Neuronal stem cell (in vitro differentiated cells): ENCODE results near the gene NR3C2.

ENCODE experiments used
- DNase-seq: peaks from one replicate; pipeline ENCODE4 v3.0.0-alpha.2; 2013; ENCODE audit warnings: low spot score
- H2AFZ ChIP-seq: one replicate; pipeline ENCODE4 v1.6.1; 2013; ENCODE audit warnings: mild to moderate bottlenecking, low read length, inconsistent platforms
- H2AK5ac ChIP-seq: 2 replicates; pipeline ENCODE4 v1.6.1; 2013; ENCODE audit warnings: low read depth, mild to moderate bottlenecking, inconsistent platforms, low read length, moderate library complexity, mixed read lengths
- H2BK120ac ChIP-seq: 2 replicates; pipeline ENCODE4 v1.6.1; 2013; ENCODE audit warnings: low read depth, mild to moderate bottlenecking, inconsistent platforms, low read length, moderate library complexity, mixed read lengths
- H2BK12ac ChIP-seq: one replicate; pipeline ENCODE4 v1.6.1; 2013; ENCODE audit warnings: low read length, inconsistent platforms
- H2BK15ac ChIP-seq: 2 replicates; pipeline ENCODE4 v1.6.1; 2013; ENCODE audit warnings: mild to moderate bottlenecking, low read length, inconsistent platforms, mixed read lengths
- H2BK5ac ChIP-seq: one replicate; pipeline ENCODE4 v1.6.1; 2013; ENCODE audit warnings: inconsistent platforms, mild to moderate bottlenecking, low read length, moderate library complexity
- H3K14ac ChIP-seq: one replicate; pipeline ENCODE4 v1.6.1; 2013; ENCODE audit warnings: low read length, inconsistent platforms
- H3K18ac ChIP-seq: 2 replicates; pipeline ENCODE4 v1.6.1; 2013; ENCODE audit warnings: low read length, inconsistent platforms
- H3K23ac ChIP-seq: 2 replicates; pipeline ENCODE4 v1.6.1; 2013; ENCODE audit warnings: low read depth, mild to moderate bottlenecking, mixed read lengths, low read length, inconsistent platforms; ENCODE audit not compliant: poor library complexity
- H3K27ac ChIP-seq: replicated peaks from 3 replicates; pipeline ENCODE4 v1.5.1; 2013; ENCODE audit warnings: low read length, inconsistent platforms
- H3K27me3 ChIP-seq, 3 experiments: 2 replicates each; pipeline ENCODE4 v1.6.1; 2013; ENCODE audit warnings: low read length in 3 of 3, mild to moderate bottlenecking in 2 of 3, inconsistent platforms in 1 of 3, low read depth in 1 of 3, mixed read lengths in 1 of 3, moderate library complexity in 1 of 3; ENCODE audit not compliant: control insufficient read depth in 3 of 3, insufficient read depth in 3 of 3
- H3K36me3 ChIP-seq, 2 donors: replicated peaks in 1 of 2; 2 replicates each; pipeline ENCODE4 v1.6.1; 2013; ENCODE audit warnings: low read length in 2 of 2; ENCODE audit not compliant: control insufficient read depth in 2 of 2, insufficient read depth in 2 of 2
- H3K4ac ChIP-seq: 2 replicates; pipeline ENCODE4 v1.6.1; 2013; ENCODE audit warnings: inconsistent platforms, mild to moderate bottlenecking, low read length, moderate library complexity
- H3K4me1 ChIP-seq, 2 donors: 1 replicate in 1 of 2; 2 replicates in 1 of 2; pipeline ENCODE4 v1.6.1; 2013; ENCODE audit warnings: low read length in 2 of 2, low read depth in 1 of 2; ENCODE audit not compliant: control insufficient read depth in 2 of 2, insufficient read depth in 1 of 2
- H3K4me2 ChIP-seq: one replicate; pipeline ENCODE4 v1.6.1; 2013; ENCODE audit warnings: mild to moderate bottlenecking, low read length, inconsistent platforms; ENCODE audit not compliant: insufficient read depth, poor library complexity, severe bottlenecking
- H3K4me3 ChIP-seq, 2 donors: 2 replicates each; pipeline ENCODE4 v1.5.1; 2013; ENCODE audit warnings: low read length in 2 of 2, mild to moderate bottlenecking in 2 of 2, inconsistent platforms in 1 of 2, moderate library complexity in 1 of 2
- H3K79me1 ChIP-seq: one replicate; pipeline ENCODE4 v1.6.1; 2013; ENCODE audit warnings: low read depth, mild to moderate bottlenecking, inconsistent platforms, low read length, moderate library complexity
- H3K9ac ChIP-seq: one replicate; pipeline ENCODE4 v1.6.1; 2013; ENCODE audit warnings: mild to moderate bottlenecking, low read depth, low read length, inconsistent platforms; ENCODE audit not compliant: poor library complexity
- H3K9me3 ChIP-seq, 2 donors: replicated peaks in 1 of 2; 2 replicates each; pipeline versions ENCODE3 to v1.6.1; 2013; ENCODE audit warnings: low read length in 2 of 2, mild to moderate bottlenecking in 2 of 2, inconsistent platforms in 1 of 2, low read depth in 1 of 2, mixed read lengths in 1 of 2, moderate library complexity in 1 of 2; ENCODE audit not compliant: control insufficient read depth in 2 of 2, insufficient read depth in 1 of 2
- H4K8ac ChIP-seq: one replicate; pipeline ENCODE4 v1.6.1; 2013; ENCODE audit warnings: low read depth, mild to moderate bottlenecking, inconsistent platforms, low read length, moderate library complexity
- H4K91ac ChIP-seq: one replicate; pipeline ENCODE4 v1.6.1; 2013; ENCODE audit warnings: low read length, low read depth, mild to moderate bottlenecking, inconsistent platforms; ENCODE audit not compliant: poor library complexity
- WGBS, 2 donors: extraction: QIAGEN DNeasy Blood & Tissue Kit; methylation state at CpG; one replicate each; pipeline ENCODE4 v1.1.7; 2013; ENCODE audit warnings: missing lambda C conversion rate in 2 of 2, mixed read lengths in 1 of 2; ENCODE audit not compliant: insufficient read length in 2 of 2, insufficient replicate concordance in 1 of 2; ENCODE audit errors: extremely low coverage in 2 of 2; 5-methylcytosine and 5-hydroxymethylcytosine counted together

The NR3C2 gene

DNA sequence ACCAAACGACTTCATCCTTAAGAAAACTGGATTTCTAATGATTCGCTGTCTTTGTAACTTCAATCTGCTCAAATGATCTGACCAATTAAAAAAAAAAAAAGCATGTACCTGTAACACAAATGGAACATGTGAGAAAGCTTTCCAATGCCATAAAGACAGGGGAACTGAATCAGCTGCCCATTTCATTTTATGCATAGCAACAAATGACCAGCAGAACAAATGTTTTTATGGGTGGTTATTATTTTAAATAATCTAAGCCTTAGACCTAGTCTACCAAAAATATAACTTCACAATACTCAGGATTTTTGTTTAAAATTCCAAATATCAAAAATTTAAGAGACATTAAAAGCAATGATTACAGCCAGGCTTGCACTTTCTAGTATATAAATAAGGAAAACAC lies 145.7 kb downstream of the NR3C2 start:
- Histone ChIP-seq H3K9ac (no peak overlapping the region), H3K79me1 (no peaks in the 10 kb centered on the region), H2AK5ac (no peak overlapping the region), H4K8ac (no peak overlapping the region), H3K9me3 (peaks cover 0 to 10% of the 10 kb centered on the region in 2 donors), H2BK15ac (no peak overlapping the region), H2BK120ac (no peak overlapping the region), H3K4me1 (no peaks in the 10 kb centered on the region), H3K4me2 (no peak overlapping the region), H3K23ac (no peak overlapping the region), H2AFZ (no peak overlapping the region), H4K91ac (no peak overlapping the region), H3K14ac (no peak overlapping the region), H3K4me3 (no peak overlapping the region), H2BK12ac (no peak overlapping the region), H3K27me3 (no peaks in the 10 kb centered on the region), H3K36me3 (no peaks in the 10 kb centered on the region), H3K27ac (no peak overlapping the region), H3K18ac (no peak overlapping the region), H2BK5ac (no peak overlapping the region), H3K4ac (no peak overlapping the region)
- no peak for DNase-seq
- no CpG with 5 or more reads among the region's 2 CpGs for WGBS, 2 donors

GRCh38 chr4:148295642-148296041 lies 146.6 kb downstream of the NR3C2 start:
- no CpG with 5 or more reads among the region's 1 CpG for WGBS, 2 donors
- Histone ChIP-seq H3K36me3 (no peaks in the 10 kb centered on the region), H3K18ac (no peak overlapping the region), H3K4me2 (no peak overlapping the region), H2BK5ac (no peak overlapping the region), H2AK5ac (no peak overlapping the region), H2BK120ac (no peak overlapping the region), H3K4me1 (no peaks in the 10 kb centered on the region), H2AFZ (no peak overlapping the region), H3K4me3 (no peak overlapping the region), H3K27ac (no peak overlapping the region), H3K9me3 (peaks cover 0 to 10% of the 10 kb centered on the region in 2 donors), H2BK15ac (no peak overlapping the region), H3K4ac (no peak overlapping the region), H2BK12ac (no peak overlapping the region), H4K91ac (no peak overlapping the region), H3K27me3 (no peaks in the 10 kb centered on the region), H4K8ac (no peak overlapping the region), H3K9ac (no peak overlapping the region), H3K79me1 (no peaks in the 10 kb centered on the region), H3K14ac (no peak overlapping the region), H3K23ac (no peak overlapping the region)
- DNase-seq: no peak

- no peak overlapping the region for H2AFZ ChIP-seq
- H3K9me3 ChIP-seq: no peaks in the 10 kb centered on the region
Measured at GRCh38 chr4:148293571-148293970, 148.6 kb downstream of the NR3C2 start.

DNA sequence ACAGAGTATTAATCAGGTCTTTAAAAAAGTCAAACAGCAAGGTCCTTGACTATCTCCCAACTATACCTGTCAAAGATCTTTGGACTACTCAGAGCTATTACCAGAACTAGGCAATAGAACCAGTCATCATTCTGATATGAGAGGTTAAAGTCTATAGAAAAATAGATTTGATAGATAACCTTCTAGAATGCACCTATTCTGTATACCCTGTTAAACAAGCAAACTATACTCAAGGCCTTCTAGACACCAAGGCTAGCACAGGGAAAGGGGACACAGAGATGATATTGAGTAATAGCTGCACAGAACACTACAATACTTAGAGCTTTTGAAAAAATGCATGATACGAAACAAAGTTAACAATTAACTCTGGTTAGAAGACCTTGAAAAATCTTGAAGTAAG lies 149.5 kb downstream of the NR3C2 start:
- Histone ChIP-seq H3K18ac (no peak overlapping the region), H2BK15ac (no peak overlapping the region), H3K23ac (no peak overlapping the region), H3K14ac (no peak overlapping the region), H3K9me3 (no peaks in the 10 kb centered on the region), H2AFZ (no peak overlapping the region), H3K4ac (no peak overlapping the region), H2BK120ac (no peak overlapping the region), H3K36me3 (no peaks in the 10 kb centered on the region), H4K8ac (no peak overlapping the region), H3K27me3 (no peaks in the 10 kb centered on the region), H3K79me1 (no peaks in the 10 kb centered on the region), H2BK12ac (no peak overlapping the region), H3K27ac (no peak overlapping the region), H3K4me3 (no peak overlapping the region), H4K91ac (no peak overlapping the region), H3K4me1 (no peaks in the 10 kb centered on the region), H3K9ac (no peak overlapping the region), H3K4me2 (no peak overlapping the region), H2AK5ac (no peak overlapping the region), H2BK5ac (no peak overlapping the region)
- no peak for DNase-seq
- no CpG with 5 or more reads among the region's 1 CpG for WGBS, 2 donors

More at GRCh38 chr4:148293571-148293970, 148.6 kb downstream of the NR3C2 start:
- no peak overlapping the region for H2AK5ac ChIP-seq
- no peak overlapping the region for H2BK15ac ChIP-seq
- H3K27ac ChIP-seq: no peak overlapping the region
- H3K18ac ChIP-seq: no peak overlapping the region
- H3K27me3 ChIP-seq: no peaks in the 10 kb centered on the region
- H2BK5ac ChIP-seq: no peak overlapping the region
- H3K9ac ChIP-seq: no peak overlapping the region
- no peak overlapping the region for H3K4me2 ChIP-seq
- H4K91ac ChIP-seq: no peak overlapping the region
- H2BK120ac ChIP-seq: no peak overlapping the region
- H3K14ac ChIP-seq: no peak overlapping the region
- H3K4ac ChIP-seq: no peak overlapping the region
- H4K8ac ChIP-seq: no peak overlapping the region
- DNase-seq: no peak
- WGBS, 2 donors: no CpG with 5 or more reads among the region's 1 CpG
- H3K4me1 ChIP-seq: no peaks in the 10 kb centered on the region
- no peak overlapping the region for H2BK12ac ChIP-seq
- H3K4me3 ChIP-seq: no peak overlapping the region
- H3K23ac ChIP-seq: no peak overlapping the region
- no peaks in the 10 kb centered on the region for H3K36me3 ChIP-seq
- no peaks in the 10 kb centered on the region for H3K79me1 ChIP-seq
